Uterus (tissue), 2 donors: ENCODE results near the gene ZFAND3.

Experiments used
- CTCF ChIP-seq, 4 experiments: fragments of 200-600 bp in 2 of 4; fragments of 450-650 bp in 2 of 4; sonication (generic) in 2 of 4; IDR thresholded peaks; one replicate each; pipeline ENCODE4 v1.5.1; 2016 to 2019; ENCODE audit warnings: antibody characterized with exemption in 4 of 4, mild to moderate bottlenecking in 2 of 4, moderate library complexity in 1 of 4
- POLR2A ChIP-seq, 2 donors: fragments of 450-650 bp; IDR thresholded peaks; one replicate each; pipeline ENCODE4 v1.6.1; 2016; ENCODE audit warnings: antibody characterized with exemption in 2 of 2, mild to moderate bottlenecking in 1 of 2, moderate library complexity in 1 of 2

DNA sequence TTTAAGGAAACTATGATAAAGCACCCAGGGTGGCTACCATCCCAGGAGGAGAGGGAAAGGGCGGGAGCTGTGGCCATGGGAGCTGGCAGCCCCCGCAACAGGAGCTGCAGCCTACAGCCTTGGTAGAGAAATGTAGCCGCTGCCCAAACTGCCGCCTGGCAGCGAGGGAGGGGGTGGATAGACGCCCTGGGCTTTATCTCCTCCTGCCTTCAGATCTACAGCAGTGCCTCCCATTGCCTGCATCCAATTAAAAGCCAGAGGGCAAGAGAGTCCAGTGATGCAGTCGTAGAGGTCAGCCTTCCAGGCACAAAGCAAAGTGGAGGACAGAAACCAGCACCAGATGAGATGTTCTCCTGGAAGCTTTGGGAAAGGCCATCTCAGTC is 35.0 kb upstream of the ZFAND3 start:
- no peak for TF ChIP-seq CTCF (IDR thresholded peaks at IDR 0.05)
- TF ChIP-seq POLR2A (IDR thresholded peaks at IDR 0.05), result no peak
